HepG2 (cell line): ENCODE data around the gene CPN1. TPM values are rescaled to one million over a fixed set of nuclear protein-coding genes. Genes with fewer than 3 reads are reported as not detected.

Experiments
- ETV5 ChIP-seq: IDR thresholded peaks from 2 replicates; pipeline ENCODE4 v1.6.1; 2018; ENCODE audit warnings: missing biosample characterization, missing genetic modification reagents, inconsistent platforms, borderline replicate concordance
- FOXJ3 ChIP-seq: sonication (generic); formaldehyde crosslinking; IDR thresholded peaks from 2 replicates; pipeline ENCODE4 v1.4.0; 2020; ENCODE audit warnings: missing genetic modification reagents, mild to moderate bottlenecking, borderline replicate concordance
- GATAD1 ChIP-seq: IDR thresholded peaks from 2 replicates; pipeline ENCODE4 v1.6.1; 2016; ENCODE audit warnings: missing genetic modification reagents, missing compliant biosample characterization
- HNF4A ChIP-seq: sonication (generic); formaldehyde crosslinking; IDR thresholded peaks from 2 replicates; pipeline ENCODE4 v1.4.0; 2020; ENCODE audit warnings: missing genetic modification reagents
- LCORL ChIP-seq, 2 experiments: fragments of 450-650 bp in 1 of 2; sonication (generic) in 1 of 2; formaldehyde crosslinking in 1 of 2; IDR thresholded peaks; 2 replicates each; pipeline versions ENCODE4 v1.5.0 to v1.6.1; 2017 to 2020; ENCODE audit warnings: antibody characterized with exemption in 1 of 2, missing genetic modification reagents in 1 of 2
- MAFF ChIP-seq: IDR thresholded peaks from 2 replicates; pipeline ENCODE4 v1.6.1; 2011; ENCODE audit warnings: low read depth, low read length, improper control_type of control experiment
- MZF1 ChIP-seq: sonication (generic); formaldehyde crosslinking; IDR thresholded peaks from 2 replicates; pipeline ENCODE4 v1.8.1; 2023; ENCODE audit warnings: mild to moderate bottlenecking, missing genetic modification reagents, borderline replicate concordance
- REXO4 ChIP-seq: sonication (generic); formaldehyde crosslinking; IDR thresholded peaks from 2 replicates; pipeline ENCODE4 v1.8.0; 2022; ENCODE audit warnings: missing genetic modification reagents, mild to moderate bottlenecking, borderline replicate concordance
- RFXAP ChIP-seq: sonication (generic); formaldehyde crosslinking; IDR thresholded peaks from 2 replicates; pipeline ENCODE4 v1.4.0; 2020; ENCODE audit warnings: missing genetic modification reagents, borderline replicate concordance
- TAF1 ChIP-seq: sonication (generic); formaldehyde crosslinking; IDR thresholded peaks from 2 replicates; pipeline ENCODE4 v1.4.0; 2020; ENCODE audit warnings: missing genetic modification reagents
- TCF7L2 ChIP-seq: IDR thresholded peaks from 2 replicates; pipeline ENCODE4 v1.6.1; 2011; ENCODE audit warnings: mild to moderate bottlenecking, low read depth, low read length, moderate library complexity
- ZNF225 ChIP-seq: sonication (generic); formaldehyde crosslinking; IDR thresholded peaks from 2 replicates; pipeline ENCODE4 v1.4.0; 2020; ENCODE audit warnings: mild to moderate bottlenecking, missing genetic modification reagents
- ZNF550 ChIP-seq: sonication (generic); formaldehyde crosslinking; IDR thresholded peaks from 2 replicates; pipeline ENCODE4 v1.4.0; 2020; ENCODE audit warnings: mild to moderate bottlenecking, missing genetic modification reagents, borderline replicate concordance
- ZNF775 ChIP-seq: sonication (generic); formaldehyde crosslinking; IDR thresholded peaks from 2 replicates; pipeline ENCODE4 v1.4.0; 2020; ENCODE audit warnings: missing genetic modification reagents, mild to moderate bottlenecking, moderate library complexity, borderline replicate concordance
- polyA plus RNA-seq, 8 experiments: library from polyadenylated mRNA; depleted of rRNA in 3 of 8; stranded (reverse) in 7 of 8; unstranded in 1 of 8; fragments of >200 nt; fragmentation: Illumina TruSeq in 4 of 8; extraction: Trizol in 4 of 8; gene quantifications; 2 replicates each; pipeline versions ENCODE4 v1.2.1 to v1.2.3, GENCODE V29; 2011 to 2016; ENCODE audit warnings: low read depth in 4 of 8, missing spikeins in 1 of 8, mixed read lengths in 1 of 8; ENCODE audit not compliant: insufficient read depth in 1 of 8
- total RNA-seq, 5 experiments: library from RNA; depleted of rRNA; stranded (reverse); fragments of >200 nt; fragmentation: Illumina TruSeq; extraction: Trizol; gene quantifications; 2 replicates each; pipeline ENCODE4 v1.2.3, GENCODE V29; 2016; ENCODE audit warnings: low read depth in 1 of 5
- TF ChIP-seq, protein P1 (sequence below): sonication (generic); formaldehyde crosslinking; IDR thresholded peaks from 2 replicates; pipeline ENCODE4 v1.5.0; 2020; ENCODE audit warnings: missing genetic modification reagents
- TF ChIP-seq, protein P2 (sequence below): sonication (generic); formaldehyde crosslinking; IDR thresholded peaks from 2 replicates; pipeline ENCODE4 v1.4.0; 2020; ENCODE audit warnings: missing genetic modification reagents
- TF ChIP-seq, protein P3 (sequence below): sonication (generic); formaldehyde crosslinking; conservative IDR thresholded peaks from 2 replicates; pipeline ENCODE4 v1.8.0; 2022; ENCODE audit warnings: low read depth, missing genetic modification reagents
- TF ChIP-seq, protein P4 (sequence below): sonication (generic); formaldehyde crosslinking; IDR thresholded peaks from 2 replicates; pipeline ENCODE4 v1.5.0; 2020; ENCODE audit warnings: mild to moderate bottlenecking, missing genetic modification reagents, moderate library complexity
- TF ChIP-seq, protein P5 (sequence below): sonication (generic); formaldehyde crosslinking; IDR thresholded peaks from 2 replicates; pipeline ENCODE4 v1.4.0; 2020; ENCODE audit warnings: mild to moderate bottlenecking, missing genetic modification reagents

Gene CPN1
- total and polyA plus RNA-seq, 2 of the 13 experiments (the other 11 are each of a cell fraction or from before 2014, with no cell fraction given) = 17.3 to 35.1 TPM

DNA sequence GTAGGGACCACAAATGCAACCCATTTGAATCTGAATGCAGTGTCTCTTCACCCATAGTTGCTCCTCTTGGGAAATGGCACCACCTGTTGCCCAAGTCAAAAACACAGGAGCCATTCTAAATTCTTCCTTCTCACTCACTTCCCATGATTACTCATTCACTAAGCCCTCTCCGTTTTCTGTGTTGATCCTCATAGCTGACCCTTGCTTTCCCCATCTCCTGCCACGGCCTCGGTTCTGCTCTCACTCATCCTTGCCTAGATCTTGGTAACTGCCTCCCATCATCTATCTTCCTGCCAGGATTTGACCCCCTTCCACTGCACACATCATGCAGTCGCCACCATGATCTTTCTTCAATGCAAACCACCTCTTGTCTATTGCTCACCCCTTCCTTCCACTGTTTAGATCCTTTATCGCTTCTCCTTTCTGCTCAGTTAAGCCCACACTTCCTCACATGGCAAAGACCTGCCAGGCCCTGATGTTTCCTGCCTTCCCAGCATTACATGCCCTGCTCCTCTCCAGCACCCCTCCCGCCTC is 19.0 kb upstream of the CPN1 start (continued):
- no peak for TF ChIP-seq MZF1
- TF ChIP-seq, protein P1, sequence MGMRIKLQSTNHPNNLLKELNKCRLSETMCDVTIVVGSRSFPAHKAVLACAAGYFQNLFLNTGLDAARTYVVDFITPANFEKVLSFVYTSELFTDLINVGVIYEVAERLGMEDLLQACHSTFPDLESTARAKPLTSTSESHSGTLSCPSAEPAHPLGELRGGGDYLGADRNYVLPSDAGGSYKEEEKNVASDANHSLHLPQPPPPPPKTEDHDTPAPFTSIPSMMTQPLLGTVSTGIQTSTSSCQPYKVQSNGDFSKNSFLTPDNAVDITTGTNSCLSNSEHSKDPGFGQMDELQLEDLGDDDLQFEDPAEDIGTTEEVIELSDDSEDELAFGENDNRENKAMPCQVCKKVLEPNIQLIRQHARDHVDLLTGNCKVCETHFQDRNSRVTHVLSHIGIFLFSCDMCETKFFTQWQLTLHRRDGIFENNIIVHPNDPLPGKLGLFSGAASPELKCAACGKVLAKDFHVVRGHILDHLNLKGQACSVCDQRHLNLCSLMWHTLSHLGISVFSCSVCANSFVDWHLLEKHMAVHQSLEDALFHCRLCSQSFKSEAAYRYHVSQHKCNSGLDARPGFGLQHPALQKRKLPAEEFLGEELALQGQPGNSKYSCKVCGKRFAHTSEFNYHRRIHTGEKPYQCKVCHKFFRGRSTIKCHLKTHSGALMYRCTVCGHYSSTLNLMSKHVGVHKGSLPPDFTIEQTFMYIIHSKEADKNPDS = no peak
- TF ChIP-seq, protein P2, sequence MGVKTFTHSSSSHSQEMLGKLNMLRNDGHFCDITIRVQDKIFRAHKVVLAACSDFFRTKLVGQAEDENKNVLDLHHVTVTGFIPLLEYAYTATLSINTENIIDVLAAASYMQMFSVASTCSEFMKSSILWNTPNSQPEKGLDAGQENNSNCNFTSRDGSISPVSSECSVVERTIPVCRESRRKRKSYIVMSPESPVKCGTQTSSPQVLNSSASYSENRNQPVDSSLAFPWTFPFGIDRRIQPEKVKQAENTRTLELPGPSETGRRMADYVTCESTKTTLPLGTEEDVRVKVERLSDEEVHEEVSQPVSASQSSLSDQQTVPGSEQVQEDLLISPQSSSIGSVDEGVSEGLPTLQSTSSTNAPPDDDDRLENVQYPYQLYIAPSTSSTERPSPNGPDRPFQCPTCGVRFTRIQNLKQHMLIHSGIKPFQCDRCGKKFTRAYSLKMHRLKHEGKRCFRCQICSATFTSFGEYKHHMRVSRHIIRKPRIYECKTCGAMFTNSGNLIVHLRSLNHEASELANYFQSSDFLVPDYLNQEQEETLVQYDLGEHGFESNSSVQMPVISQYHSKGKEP (CRISPR knock-in tag) = no peak
- TF ChIP-seq, protein P3, sequence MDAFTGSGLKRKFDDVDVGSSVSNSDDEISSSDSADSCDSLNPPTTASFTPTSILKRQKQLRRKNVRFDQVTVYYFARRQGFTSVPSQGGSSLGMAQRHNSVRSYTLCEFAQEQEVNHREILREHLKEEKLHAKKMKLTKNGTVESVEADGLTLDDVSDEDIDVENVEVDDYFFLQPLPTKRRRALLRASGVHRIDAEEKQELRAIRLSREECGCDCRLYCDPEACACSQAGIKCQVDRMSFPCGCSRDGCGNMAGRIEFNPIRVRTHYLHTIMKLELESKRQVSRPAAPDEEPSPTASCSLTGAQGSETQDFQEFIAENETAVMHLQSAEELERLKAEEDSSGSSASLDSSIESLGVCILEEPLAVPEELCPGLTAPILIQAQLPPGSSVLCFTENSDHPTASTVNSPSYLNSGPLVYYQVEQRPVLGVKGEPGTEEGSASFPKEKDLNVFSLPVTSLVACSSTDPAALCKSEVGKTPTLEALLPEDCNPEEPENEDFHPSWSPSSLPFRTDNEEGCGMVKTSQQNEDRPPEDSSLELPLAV (CRISPR knock-in tag) = no peak
- no peak for TF ChIP-seq ZNF550 (CRISPR knock-in tag)
- TF ChIP-seq ZNF225 (CRISPR knock-in tag) = no peak
- peak; percentile 32; the same call in 1 of the 2 replicates for TF ChIP-seq LCORL (IDR thresholded peaks at IDR 0.05)
- TF ChIP-seq LCORL (CRISPR knock-in tag; IDR thresholded peaks at IDR 0.05) = no peak; the same call in 1 of the 2 replicates
- no peak for TF ChIP-seq RFXAP (CRISPR knock-in tag)
- TF ChIP-seq TAF1 (CRISPR knock-in tag) = peak; percentile 32; the same call in 1 of the 2 replicates
- TF ChIP-seq ETV5 (CRISPR knock-in tag) = no peak
- TF ChIP-seq TCF7L2 = no peak
- TF ChIP-seq, protein P4, sequence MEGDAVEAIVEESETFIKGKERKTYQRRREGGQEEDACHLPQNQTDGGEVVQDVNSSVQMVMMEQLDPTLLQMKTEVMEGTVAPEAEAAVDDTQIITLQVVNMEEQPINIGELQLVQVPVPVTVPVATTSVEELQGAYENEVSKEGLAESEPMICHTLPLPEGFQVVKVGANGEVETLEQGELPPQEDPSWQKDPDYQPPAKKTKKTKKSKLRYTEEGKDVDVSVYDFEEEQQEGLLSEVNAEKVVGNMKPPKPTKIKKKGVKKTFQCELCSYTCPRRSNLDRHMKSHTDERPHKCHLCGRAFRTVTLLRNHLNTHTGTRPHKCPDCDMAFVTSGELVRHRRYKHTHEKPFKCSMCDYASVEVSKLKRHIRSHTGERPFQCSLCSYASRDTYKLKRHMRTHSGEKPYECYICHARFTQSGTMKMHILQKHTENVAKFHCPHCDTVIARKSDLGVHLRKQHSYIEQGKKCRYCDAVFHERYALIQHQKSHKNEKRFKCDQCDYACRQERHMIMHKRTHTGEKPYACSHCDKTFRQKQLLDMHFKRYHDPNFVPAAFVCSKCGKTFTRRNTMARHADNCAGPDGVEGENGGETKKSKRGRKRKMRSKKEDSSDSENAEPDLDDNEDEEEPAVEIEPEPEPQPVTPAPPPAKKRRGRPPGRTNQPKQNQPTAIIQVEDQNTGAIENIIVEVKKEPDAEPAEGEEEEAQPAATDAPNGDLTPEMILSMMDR = peak; percentile 91
- TF ChIP-seq, protein P5, sequence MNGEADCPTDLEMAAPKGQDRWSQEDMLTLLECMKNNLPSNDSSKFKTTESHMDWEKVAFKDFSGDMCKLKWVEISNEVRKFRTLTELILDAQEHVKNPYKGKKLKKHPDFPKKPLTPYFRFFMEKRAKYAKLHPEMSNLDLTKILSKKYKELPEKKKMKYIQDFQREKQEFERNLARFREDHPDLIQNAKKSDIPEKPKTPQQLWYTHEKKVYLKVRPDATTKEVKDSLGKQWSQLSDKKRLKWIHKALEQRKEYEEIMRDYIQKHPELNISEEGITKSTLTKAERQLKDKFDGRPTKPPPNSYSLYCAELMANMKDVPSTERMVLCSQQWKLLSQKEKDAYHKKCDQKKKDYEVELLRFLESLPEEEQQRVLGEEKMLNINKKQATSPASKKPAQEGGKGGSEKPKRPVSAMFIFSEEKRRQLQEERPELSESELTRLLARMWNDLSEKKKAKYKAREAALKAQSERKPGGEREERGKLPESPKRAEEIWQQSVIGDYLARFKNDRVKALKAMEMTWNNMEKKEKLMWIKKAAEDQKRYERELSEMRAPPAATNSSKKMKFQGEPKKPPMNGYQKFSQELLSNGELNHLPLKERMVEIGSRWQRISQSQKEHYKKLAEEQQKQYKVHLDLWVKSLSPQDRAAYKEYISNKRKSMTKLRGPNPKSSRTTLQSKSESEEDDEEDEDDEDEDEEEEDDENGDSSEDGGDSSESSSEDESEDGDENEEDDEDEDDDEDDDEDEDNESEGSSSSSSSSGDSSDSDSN (CRISPR knock-in tag) = no peak; the same call in 1 of the 2 replicates
- TF ChIP-seq HNF4A (CRISPR knock-in tag) = no peak
- no peak for TF ChIP-seq MAFF
- TF ChIP-seq REXO4 (CRISPR knock-in tag) = no peak
- TF ChIP-seq ZNF775 (CRISPR knock-in tag) = peak; percentile 11; the same call in 1 of the 2 replicates
- TF ChIP-seq FOXJ3 = no peak
- peak; percentile 53 for TF ChIP-seq GATAD1
